ENCODE data around the gene CDK14. TPM values are rescaled to one million over a fixed set of nuclear protein-coding genes. Genes with fewer than 3 reads are reported as not detected.

CDK14 gene
- total RNA-seq, 2 donors from 2014 or later: 8.7 to 13.4 TPM

GRCh38 chr7:90892213-90892612, 296.1 kb downstream of the CDK14 start:
- Mint-ChIP-seq H3K9me3 (no peaks in the 10 kb centered on the region), H3K36me3 (ENCODE audit: low read depth) (no peaks in the 10 kb centered on the region), H3K27ac (no peak overlapping the region), H3K27me3 (ENCODE audit: insufficient read depth) (no peaks in the 10 kb centered on the region), H3K4me3 (no peak overlapping the region), H3K4me1 (peaks cover 6% of the 10 kb centered on the region)
- DNase-seq: no peak
- Histone ChIP-seq H3K4me3 (ENCODE audit: low read length) (no peak overlapping the region), H3K4me1 (ENCODE audit: control insufficient read depth, insufficient read depth, low read length) (no peaks in the 10 kb centered on the region), H3K9me3 (ENCODE audit: control insufficient read depth, low read length) (no peaks in the 10 kb centered on the region), H3K36me3 (ENCODE audit: control insufficient read depth, insufficient read depth, low read length) (no peaks in the 10 kb centered on the region), H3K27me3 (ENCODE audit: control insufficient read depth, insufficient read depth, low read length, poor library complexity, severe bottlenecking) (no peaks in the 10 kb centered on the region), H3K27ac (ENCODE audit: low read depth, low read length) (no peak overlapping the region), H3K9ac (ENCODE audit: extremely low read depth, low read length, poor library complexity, severe bottlenecking) (no peak overlapping the region)
- WGBS, 2 experiments (ENCODE audit: insufficient coverage in 1 of 2, insufficient read length in 1 of 2): 87 to 88% methylated on average over 2 of the region's 2 CpGs
- TF ChIP-seq CTCF (conservative IDR thresholded peaks at IDR 0.05): no peak

- H3K9me3 Mint-ChIP-seq: no peaks in the 10 kb centered on the region
Observed at GRCh38 chr7:90894122-90894521, 298.0 kb downstream of the CDK14 start.

GRCh38 chr7:90896458-90896857, 300.3 kb downstream of the CDK14 start:
- no peak overlapping the region for H3K9ac ChIP-seq (ENCODE audit: extremely low read depth, low read length, poor library complexity, severe bottlenecking)
- no peak for TF ChIP-seq CTCF (conservative IDR thresholded peaks at IDR 0.05)
- WGBS, 2 experiments (ENCODE audit: insufficient coverage in 1 of 2, insufficient read length in 1 of 2): 100% methylated on average over 1 of the region's 1 CpG; no CpG with 5 or more reads in 1 of the 2 experiments
- no peaks in the 10 kb centered on the region for H3K36me3 ChIP-seq (ENCODE audit: control insufficient read depth, insufficient read depth, low read length)
- peaks cover 6% of the 10 kb centered on the region for H3K4me1 Mint-ChIP-seq
- H3K27ac ChIP-seq (ENCODE audit: low read depth, low read length): no peak overlapping the region
- no peak overlapping the region for H3K4me3 ChIP-seq (ENCODE audit: low read length)
- H3K4me1 ChIP-seq (ENCODE audit: control insufficient read depth, insufficient read depth, low read length): no peaks in the 10 kb centered on the region
- no peaks in the 10 kb centered on the region for H3K36me3 Mint-ChIP-seq (ENCODE audit: low read depth)
- no peaks in the 10 kb centered on the region for H3K27me3 ChIP-seq (ENCODE audit: control insufficient read depth, insufficient read depth, low read length, poor library complexity, severe bottlenecking)
- H3K4me3 Mint-ChIP-seq: no peak overlapping the region
- no peak overlapping the region for H3K27ac Mint-ChIP-seq
- no peaks in the 10 kb centered on the region for H3K9me3 ChIP-seq (ENCODE audit: control insufficient read depth, low read length)
- no peak for DNase-seq
- no peaks in the 10 kb centered on the region for H3K9me3 Mint-ChIP-seq
- no peaks in the 10 kb centered on the region for H3K27me3 Mint-ChIP-seq (ENCODE audit: insufficient read depth)

More at GRCh38 chr7:90894122-90894521, 298.0 kb downstream of the CDK14 start:
- WGBS, 2 experiments (ENCODE audit: insufficient coverage in 1 of 2, insufficient read length in 1 of 2): 95% methylated on average over 3 of the region's 3 CpGs; no CpG with 5 or more reads in 1 of the 2 experiments
- no peak overlapping the region for H3K9ac ChIP-seq (ENCODE audit: extremely low read depth, low read length, poor library complexity, severe bottlenecking)
- no peaks in the 10 kb centered on the region for H3K4me1 ChIP-seq (ENCODE audit: control insufficient read depth, insufficient read depth, low read length)
- TF ChIP-seq CTCF (conservative IDR thresholded peaks at IDR 0.05): no peak
- no peaks in the 10 kb centered on the region for H3K36me3 ChIP-seq (ENCODE audit: control insufficient read depth, insufficient read depth, low read length)
- Mint-ChIP-seq H3K4me1 (peaks cover 6% of the 10 kb centered on the region), H3K27me3 (ENCODE audit: insufficient read depth) (no peaks in the 10 kb centered on the region), H3K36me3 (ENCODE audit: low read depth) (no peaks in the 10 kb centered on the region), H3K27ac (no peak overlapping the region), H3K4me3 (no peak overlapping the region)
- H3K4me3 ChIP-seq (ENCODE audit: low read length): no peak overlapping the region
- H3K9me3 ChIP-seq (ENCODE audit: control insufficient read depth, low read length): no peaks in the 10 kb centered on the region
- no peak overlapping the region for H3K27ac ChIP-seq (ENCODE audit: low read depth, low read length)
- no peaks in the 10 kb centered on the region for H3K27me3 ChIP-seq (ENCODE audit: control insufficient read depth, insufficient read depth, low read length, poor library complexity, severe bottlenecking)
- DNase-seq: no peak
